Mesendoderm (in vitro differentiated cells): ENCODE data around the gene PPT2.

Experiments
- DNase-seq: peaks from one replicate; pipeline ENCODE4 v3.0.0; 2013
- H2AK5ac ChIP-seq: 2 replicates; pipeline ENCODE4 v1.6.1; 2013; ENCODE audit warnings: low read length, inconsistent platforms
- H2BK120ac ChIP-seq: 2 replicates; pipeline ENCODE4 v1.6.1; 2013; ENCODE audit warnings: low read depth, mild to moderate bottlenecking, low read length, moderate library complexity, mixed read lengths
- H2BK15ac ChIP-seq: replicated peaks from 2 replicates; pipeline ENCODE4 v1.6.1; 2013; ENCODE audit warnings: low read depth, mild to moderate bottlenecking, moderate library complexity
- H2BK5ac ChIP-seq: 2 replicates; pipeline ENCODE4 v1.6.1; 2013; ENCODE audit warnings: low read length, inconsistent platforms
- H3K18ac ChIP-seq: 2 replicates; pipeline ENCODE4 v1.6.1; 2013; ENCODE audit warnings: mild to moderate bottlenecking, low read length, mixed read lengths
- H3K23ac ChIP-seq: one replicate; pipeline ENCODE4 v1.6.1; 2013; ENCODE audit warnings: low read length
- H3K27ac ChIP-seq: 2 replicates; pipeline ENCODE4 v1.5.1; 2013; ENCODE audit warnings: low read depth, mild to moderate bottlenecking, inconsistent platforms, low read length, moderate library complexity
- H3K27me3 ChIP-seq: 2 replicates; pipeline ENCODE4 v1.6.1; 2013; ENCODE audit warnings: low read length, control low read depth, mild to moderate bottlenecking, inconsistent platforms; ENCODE audit not compliant: insufficient read depth, poor library complexity
- H3K36me3 ChIP-seq: 2 replicates; pipeline ENCODE4 v1.6.1; 2013; ENCODE audit warnings: low read length, inconsistent platforms; ENCODE audit not compliant: control insufficient read depth, insufficient read depth
- H3K4ac ChIP-seq: one replicate; pipeline ENCODE4 v1.6.1; 2013; ENCODE audit warnings: low read depth, mild to moderate bottlenecking, low read length, moderate library complexity
- H3K4me1 ChIP-seq: 2 replicates; pipeline ENCODE4 v1.6.1; 2013; ENCODE audit warnings: low read depth, low read length, inconsistent platforms; ENCODE audit not compliant: control insufficient read depth
- H3K4me2 ChIP-seq: 2 replicates; pipeline ENCODE4 v1.6.1; 2013; ENCODE audit warnings: low read length
- H3K4me3 ChIP-seq: 2 replicates; pipeline ENCODE4 v1.5.1; 2013; ENCODE audit warnings: mild to moderate bottlenecking, low read length
- H3K56ac ChIP-seq: one replicate; pipeline ENCODE4 v1.6.1; 2013; ENCODE audit warnings: low read length
- H3K79me1 ChIP-seq: 2 replicates; pipeline ENCODE4 v1.6.1; 2013; ENCODE audit warnings: low read length, inconsistent platforms
- H3K79me2 ChIP-seq: 2 replicates; pipeline ENCODE4 v1.6.1; 2013; ENCODE audit warnings: mild to moderate bottlenecking, low read length; ENCODE audit not compliant: control insufficient read depth, insufficient read depth
- H3K9ac ChIP-seq: 2 replicates; pipeline ENCODE4 v1.6.1; 2013; ENCODE audit warnings: low read length, inconsistent platforms
- H4K5ac ChIP-seq: one replicate; pipeline ENCODE4 v1.6.1; 2013; ENCODE audit warnings: low read length
- H4K8ac ChIP-seq: one replicate; pipeline ENCODE4 v1.6.1; 2013; ENCODE audit warnings: low read depth, mild to moderate bottlenecking, control low read depth, low read length, moderate library complexity
- WGBS: extraction: QIAGEN DNeasy Blood & Tissue Kit; methylation state at CpG from one replicate; pipeline ENCODE4 v1.1.7; 2013; ENCODE audit warnings: low lambda C conversion rate, missing lambda C conversion rate; ENCODE audit not compliant: insufficient coverage; ENCODE audit errors: extremely low coverage; 5-methylcytosine and 5-hydroxymethylcytosine counted together

PPT2 gene

GRCh38 chr6:32167761-32168262 lies 13.9 kb downstream of the PPT2 start:
- WGBS, result no CpG with 5 or more reads among the region's 6 CpGs
- Histone ChIP-seq H3K79me2 (peaks cover 3% of the 10 kb centered on the region), H3K27me3 (no peaks in the 10 kb centered on the region), H2BK15ac (no peak overlapping the region), H3K4me2 (no peak overlapping the region), H3K23ac (no peak overlapping the region), H3K79me1 (peaks cover 6% of the 10 kb centered on the region), H2BK120ac (no peak overlapping the region), H3K36me3 (peaks cover 2% of the 10 kb centered on the region), H3K56ac (peak overlapping the region; percentile 56), H3K4me3 (no peak overlapping the region), H3K9ac (no peak overlapping the region), H3K4me1 (peaks cover 1% of the 10 kb centered on the region), H2BK5ac (peak overlapping the region; percentile 30), H3K18ac (no peak overlapping the region), H4K5ac (no peak overlapping the region), H3K4ac (no peak overlapping the region), H2AK5ac (no peak overlapping the region), H4K8ac (no peak overlapping the region), H3K27ac (peak overlapping the region; percentile 73)
- peak; percentile 73 for DNase-seq

GRCh38 chr6:32168350-32168749 lies 14.4 kb downstream of the PPT2 start:
- H2AK5ac ChIP-seq, result no peak overlapping the region
- H3K27ac ChIP-seq, result peak overlapping the region; percentile 64

GRCh38 chr6:32168807-32169591 lies 15.1 kb downstream of the PPT2 start:
- H3K79me2 ChIP-seq, result peaks cover 11% of the 10 kb centered on the region
- peaks cover 2% of the 10 kb centered on the region for H3K36me3 ChIP-seq
- no peak overlapping the region for H3K4me2 ChIP-seq
- no peak overlapping the region for H3K23ac ChIP-seq
- H3K4me3 ChIP-seq, result no peak overlapping the region
- peaks cover 14% of the 10 kb centered on the region for H3K79me1 ChIP-seq
- no peak overlapping the region for H4K8ac ChIP-seq
- no peak overlapping the region for H3K9ac ChIP-seq
- no peak overlapping the region for H3K18ac ChIP-seq
- no peak overlapping the region for H2BK120ac ChIP-seq
- H3K27ac ChIP-seq, result no peak overlapping the region
- no CpG with 5 or more reads among the region's 11 CpGs for WGBS
- H3K4me1 ChIP-seq, result peaks cover 4% of the 10 kb centered on the region
- H2BK15ac ChIP-seq, result no peak overlapping the region
- no peaks in the 10 kb centered on the region for H3K27me3 ChIP-seq
- H4K5ac ChIP-seq, result no peak overlapping the region
- no peak for DNase-seq
- H2BK5ac ChIP-seq, result no peak overlapping the region
- no peak overlapping the region for H2AK5ac ChIP-seq
- no peak overlapping the region for H3K56ac ChIP-seq
- no peak overlapping the region for H3K4ac ChIP-seq

More at GRCh38 chr6:32168350-32168749, 14.4 kb downstream of the PPT2 start:
- H3K4me2 ChIP-seq, result no peak overlapping the region
- WGBS, result no CpG with 5 or more reads among the region's 2 CpGs
- H2BK120ac ChIP-seq, result no peak overlapping the region
- no peak overlapping the region for H3K4me3 ChIP-seq
- peaks cover 8% of the 10 kb centered on the region for H3K79me2 ChIP-seq
- H4K5ac ChIP-seq, result no peak overlapping the region
- H3K23ac ChIP-seq, result no peak overlapping the region
- no peak overlapping the region for H3K18ac ChIP-seq
- DNase-seq, result no peak
- no peak overlapping the region for H2BK15ac ChIP-seq
- no peaks in the 10 kb centered on the region for H3K27me3 ChIP-seq
- H3K4me1 ChIP-seq, result peaks cover 4% of the 10 kb centered on the region
- H4K8ac ChIP-seq, result no peak overlapping the region
- no peak overlapping the region for H3K9ac ChIP-seq
- H3K56ac ChIP-seq, result peak overlapping the region; percentile 42
- no peak overlapping the region for H3K4ac ChIP-seq
- H2BK5ac ChIP-seq, result no peak overlapping the region
- H3K79me1 ChIP-seq, result peaks cover 11% of the 10 kb centered on the region
- H3K36me3 ChIP-seq, result peaks cover 2% of the 10 kb centered on the region

- Histone ChIP-seq H3K27ac (no peak overlapping the region), H2BK15ac (no peak overlapping the region), H3K79me2 (peaks cover 24% of the 10 kb centered on the region), H3K27me3 (no peaks in the 10 kb centered on the region), H2BK5ac (no peak overlapping the region), H4K5ac (no peak overlapping the region), H3K4me2 (no peak overlapping the region), H3K18ac (no peak overlapping the region), H3K4me1 (peaks cover 9% of the 10 kb centered on the region), H3K56ac (no peak overlapping the region), H3K36me3 (peaks cover 2% of the 10 kb centered on the region), H3K4ac (no peak overlapping the region), H2AK5ac (no peak overlapping the region), H3K23ac (no peak overlapping the region), H3K79me1 (peaks cover 24% of the 10 kb centered on the region), H3K9ac (no peak overlapping the region), H4K8ac (no peak overlapping the region), H2BK120ac (no peak overlapping the region), H3K4me3 (no peak overlapping the region)
- DNase-seq, result no peak
- WGBS, result no CpG with 5 or more reads among the region's 11 CpGs
Observed at GRCh38 chr6:32170294-32170693, 16.4 kb downstream of the PPT2 start.

- peaks cover 2% of the 10 kb centered on the region for H3K36me3 ChIP-seq
- no peak overlapping the region for H3K4ac ChIP-seq
Observed at GRCh38 chr6:32171234-32171633, 17.3 kb downstream of the PPT2 start.

More at GRCh38 chr6:32171234-32171633, 17.3 kb downstream of the PPT2 start:
- Histone ChIP-seq H3K4me1 (peaks cover 10% of the 10 kb centered on the region), H3K79me1 (peaks cover 24% of the 10 kb centered on the region), H2BK120ac (no peak overlapping the region), H3K4me2 (no peak overlapping the region), H3K18ac (no peak overlapping the region), H2BK15ac (no peak overlapping the region), H3K27ac (no peak overlapping the region), H2AK5ac (no peak overlapping the region), H3K56ac (no peak overlapping the region), H2BK5ac (no peak overlapping the region), H3K79me2 (peaks cover 29% of the 10 kb centered on the region), H4K8ac (no peak overlapping the region), H4K5ac (no peak overlapping the region), H3K27me3 (no peaks in the 10 kb centered on the region), H3K4me3 (no peak overlapping the region), H3K9ac (no peak overlapping the region), H3K23ac (no peak overlapping the region)
- DNase-seq, result no peak
- no CpG with 5 or more reads among the region's 6 CpGs for WGBS
